Transverse colon (tissue), 4 donors: Measurements from ENCODE around the gene PRDM1. TPM values are rescaled to one million over a fixed set of nuclear protein-coding genes. Genes with fewer than 3 reads are reported as not detected.

Experiments used
- DNase-seq: peaks from one replicate; pipeline ENCODE4 v3.0.0-alpha.2; 2019
- H3K27ac ChIP-seq, 4 donors: fragments of 200-600 bp; sonication (generic); 2 replicates each; pipeline ENCODE4 v1.5.1; 2016 to 2018; ENCODE audit warnings: inconsistent platforms in 4 of 4
- H3K27me3 ChIP-seq: fragments of 200-600 bp; sonication (generic); 2 replicates; pipeline ENCODE4 v1.5.1; 2017; ENCODE audit warnings: inconsistent platforms
- H3K36me3 ChIP-seq, 4 donors: fragments of 200-600 bp; sonication (generic); 2 replicates each; pipeline ENCODE4 v1.5.1; 2017 to 2019; ENCODE audit warnings: inconsistent platforms in 4 of 4
- H3K4me1 ChIP-seq, 4 donors: fragments of 200-600 bp; sonication (generic); 2 replicates each; pipeline ENCODE4 v1.5.1; 2017 to 2020; ENCODE audit warnings: inconsistent platforms in 4 of 4
- H3K4me3 ChIP-seq, 4 donors: fragments of 200-600 bp; sonication (generic); 1 replicate in 1 of 4; 2 replicates in 3 of 4; pipeline versions ENCODE4 v1.5.1 to v1.6.1; 2017 to 2019; ENCODE audit warnings: inconsistent platforms in 4 of 4
- H3K9me3 ChIP-seq, 2 donors: fragments of 200-600 bp; sonication (generic); 2 replicates each; pipeline ENCODE4 v1.5.1; 2017 to 2019; ENCODE audit warnings: inconsistent platforms in 2 of 2
- EP300 ChIP-seq: sonication (generic); formaldehyde crosslinking; IDR thresholded peaks from one replicate; pipeline ENCODE4 v1.6.1; 2017; ENCODE audit warnings: antibody characterized with exemption, low read depth
- POLR2A ChIP-seq: fragments of 450-650 bp; IDR thresholded peaks from one replicate; pipeline ENCODE4 v1.6.1; 2016; ENCODE audit warnings: antibody characterized with exemption, mild to moderate bottlenecking, moderate library complexity
- POLR2AphosphoS5 ChIP-seq, 3 donors: sonication (generic); formaldehyde crosslinking; IDR thresholded peaks; one replicate each; pipeline ENCODE4 v1.6.1; 2016; ENCODE audit warnings: antibody characterized with exemption in 3 of 3
- WGBS, 2 donors: methylation state at CpG; one replicate each; pipeline ENCODE4 v1.1.5; 2018; ENCODE audit warnings: low coverage in 1 of 2; 5-methylcytosine and 5-hydroxymethylcytosine counted together
- in situ Hi-C, 4 donors: fragments of 200-750 bp; cut with MboI; loops; one replicate each; pipeline versions ENCODE4 v1.15.0 to v1.15.1; 2017; ENCODE audit warnings: low sequenced_read_pairs in 3 of 4, low pct_ligation_motif_present in 1 of 4, low pct_unique_long_range_greater_than_20kb in 1 of 4
- intact Hi-C: fragments of 100-400 bp; cut with DNase I; formaldehyde crosslinking; loops from one replicate; pipeline ENCODE4 v1.15.1; 2023; ENCODE audit warnings: low total_unique reads
- total RNA-seq, 4 donors: library from RNA; depleted of rRNA; stranded (reverse); fragments of >200 nt; gene quantifications; one replicate each; pipeline ENCODE4 v1.1.0, GENCODE V29; 2016
- TF ChIP-seq, protein P1 (sequence below), 5 experiments: fragments of 200-600 bp in 3 of 5; fragments of 450-650 bp in 2 of 5; sonication (generic) in 3 of 5; IDR thresholded peaks; 1 replicate in 2 of 5; 2 replicates in 3 of 5; pipeline ENCODE4 v1.5.1; 2016 to 2017; ENCODE audit warnings: antibody characterized with exemption in 5 of 5, inconsistent platforms in 3 of 5, mild to moderate bottlenecking in 2 of 5, moderate library complexity in 1 of 5

PRDM1 gene
- total RNA-seq, 4 donors from 2014 or later = 2.4 to 32.4 (median 18.6) TPM

GRCh38 chr6:106084106-106084988 is 1.8 kb upstream of the PRDM1 start:
- peaks cover 0 to 31% (median 8%) of the 10 kb centered on the region in 4 donors for H3K4me1 ChIP-seq
- intact Hi-C loops = no loop called here
- H3K9me3 ChIP-seq = no peaks in the 10 kb centered on the region
- in situ Hi-C loops = loop anchor here in 1 of 4 donors (25.0 kb wide), 1 partner anchor 597 kb away; no protein-coding TSS in a partner anchor
- no peak overlapping the region for H3K4me3 ChIP-seq
- TF ChIP-seq POLR2A = no peak
- TF ChIP-seq EP300 = no peak
- TF ChIP-seq, protein P1, sequence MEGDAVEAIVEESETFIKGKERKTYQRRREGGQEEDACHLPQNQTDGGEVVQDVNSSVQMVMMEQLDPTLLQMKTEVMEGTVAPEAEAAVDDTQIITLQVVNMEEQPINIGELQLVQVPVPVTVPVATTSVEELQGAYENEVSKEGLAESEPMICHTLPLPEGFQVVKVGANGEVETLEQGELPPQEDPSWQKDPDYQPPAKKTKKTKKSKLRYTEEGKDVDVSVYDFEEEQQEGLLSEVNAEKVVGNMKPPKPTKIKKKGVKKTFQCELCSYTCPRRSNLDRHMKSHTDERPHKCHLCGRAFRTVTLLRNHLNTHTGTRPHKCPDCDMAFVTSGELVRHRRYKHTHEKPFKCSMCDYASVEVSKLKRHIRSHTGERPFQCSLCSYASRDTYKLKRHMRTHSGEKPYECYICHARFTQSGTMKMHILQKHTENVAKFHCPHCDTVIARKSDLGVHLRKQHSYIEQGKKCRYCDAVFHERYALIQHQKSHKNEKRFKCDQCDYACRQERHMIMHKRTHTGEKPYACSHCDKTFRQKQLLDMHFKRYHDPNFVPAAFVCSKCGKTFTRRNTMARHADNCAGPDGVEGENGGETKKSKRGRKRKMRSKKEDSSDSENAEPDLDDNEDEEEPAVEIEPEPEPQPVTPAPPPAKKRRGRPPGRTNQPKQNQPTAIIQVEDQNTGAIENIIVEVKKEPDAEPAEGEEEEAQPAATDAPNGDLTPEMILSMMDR (IDR thresholded peaks at IDR 0.05) = peak; percentile 27 to 43 (median 30)
- TF ChIP-seq POLR2AphosphoS5 (IDR thresholded peaks at IDR 0.05) = peak in 2 of 3 donors; percentile 29 to 35
- DNase-seq = peak; percentile 52
- 69 to 100% methylated on average over 2 to 5 of the region's 5 CpGs for WGBS, 2 donors
- H3K27ac ChIP-seq = peak overlapping the region; percentile 72 to 84 (median 78)
- H3K27me3 ChIP-seq = peaks cover 25% of the 10 kb centered on the region
- H3K36me3 ChIP-seq = no peaks in the 10 kb centered on the region

GRCh38 chr6:106084989-106085691 is 996 bp upstream of the PRDM1 start:
- intact Hi-C loops (no loop called here), in situ Hi-C loops (loop anchor here in 1 of 4 donors (25.0 kb wide), 1 partner anchor 598 kb away; no protein-coding TSS in a partner anchor)
- 33 to 39% methylated on average over 3 to 7 of the region's 7 CpGs for WGBS, 2 donors
- H3K4me1 ChIP-seq = peaks cover 0 to 31% (median 8%) of the 10 kb centered on the region in 4 donors
- TF ChIP-seq, protein P1 (IDR thresholded peaks at IDR 0.05) = no peak
- TF ChIP-seq POLR2A = no peak
- no peak for TF ChIP-seq EP300
- peak in 2 of 3 donors; percentile 16 to 41 for TF ChIP-seq POLR2AphosphoS5 (IDR thresholded peaks at IDR 0.05)
- DNase-seq = no peak
- H3K36me3 ChIP-seq = no peaks in the 10 kb centered on the region
- H3K9me3 ChIP-seq = no peaks in the 10 kb centered on the region
- H3K4me3 ChIP-seq = peak overlapping the region in 1 of 4 donors; percentile 67
- H3K27me3 ChIP-seq = peaks cover 33% of the 10 kb centered on the region
- H3K27ac ChIP-seq = peak overlapping the region; percentile 72 to 84 (median 78)

DNA sequence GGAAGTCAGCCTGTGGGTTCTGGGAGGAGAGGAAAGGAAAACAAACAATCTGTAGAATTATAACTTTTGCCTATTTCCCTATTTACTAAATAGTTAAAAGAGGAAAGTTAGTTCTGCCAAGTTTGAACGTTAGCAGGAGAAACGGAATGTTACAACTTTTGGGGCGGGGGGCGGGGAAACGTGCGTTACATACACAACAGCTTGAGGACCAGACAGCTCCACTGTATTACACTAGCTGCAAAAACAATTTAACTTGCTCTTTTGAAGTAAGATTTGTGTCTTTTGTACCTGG is 498 bp upstream of the PRDM1 start:
- peaks cover 0 to 31% (median 8%) of the 10 kb centered on the region in 4 donors for H3K4me1 ChIP-seq
- TF ChIP-seq, protein P1 (IDR thresholded peaks at IDR 0.05) = no peak
- no peak for TF ChIP-seq POLR2AphosphoS5 (IDR thresholded peaks at IDR 0.05)
- no peak for TF ChIP-seq EP300
- no peak for TF ChIP-seq POLR2A
- DNase-seq = no peak
- H3K27ac ChIP-seq = peak overlapping the region; percentile 72 to 84 (median 78)
- peak overlapping the region in 3 of 4 donors; percentile 33 to 67 (median 44) for H3K4me3 ChIP-seq
- intact Hi-C loops (no loop called here), in situ Hi-C loops (loop anchor here in 1 of 4 donors (25.0 kb wide), 1 partner anchor 598 kb away; no protein-coding TSS in a partner anchor)
- peaks cover 35% of the 10 kb centered on the region for H3K27me3 ChIP-seq
- WGBS, 2 donors = 11 to 20% methylated on average over 2 to 6 of the region's 6 CpGs
- no peaks in the 10 kb centered on the region for H3K9me3 ChIP-seq
- no peaks in the 10 kb centered on the region for H3K36me3 ChIP-seq

DNA sequence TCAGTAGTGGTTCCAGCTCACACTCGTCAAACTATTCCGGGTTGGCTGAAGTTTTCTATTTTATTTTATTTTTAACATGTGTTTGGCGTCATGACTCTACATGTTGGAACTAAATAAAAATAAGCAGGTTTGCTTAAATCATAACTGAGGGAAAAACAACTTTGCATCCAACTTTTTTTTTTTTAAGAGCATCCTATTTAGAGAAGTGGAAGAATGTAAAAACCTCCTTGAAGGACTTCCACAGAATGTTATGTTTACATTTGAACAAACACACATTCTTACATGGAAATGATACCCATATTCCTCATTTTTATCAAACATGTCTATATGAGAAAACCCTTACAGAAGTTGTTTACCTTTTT is 659 bp downstream of the PRDM1 start:
- TF ChIP-seq POLR2AphosphoS5 (IDR thresholded peaks at IDR 0.05) (no peak), POLR2A (no peak), EP300 (no peak)
- no peaks in the 10 kb centered on the region for H3K9me3 ChIP-seq
- H3K36me3 ChIP-seq = no peaks in the 10 kb centered on the region
- intact Hi-C loops (no loop called here), in situ Hi-C loops (loop anchor here in 1 of 4 donors (25.0 kb wide), 1 partner anchor 599 kb away; no protein-coding TSS in a partner anchor)
- peaks cover 28% of the 10 kb centered on the region for H3K27me3 ChIP-seq
- 4 to 12% methylated on average over 3 of the region's 3 CpGs for WGBS, 2 donors
- H3K4me3 ChIP-seq = peak overlapping the region in 3 of 4 donors; percentile 33 to 67 (median 44)
- H3K4me1 ChIP-seq = peaks cover 0 to 31% (median 8%) of the 10 kb centered on the region in 4 donors
- H3K27ac ChIP-seq = peak overlapping the region; percentile 72 to 84 (median 78)
- no peak for DNase-seq
